Subcutaneous adipose tissue (tissue), 4 donors: ENCODE data around the gene USP25. TPM values are rescaled to one million over a fixed set of nuclear protein-coding genes. Genes with fewer than 3 reads are reported as not detected.

Experiments
- CTCF ChIP-seq: fragments of 450-650 bp; IDR thresholded peaks from one replicate; pipeline ENCODE4 v1.5.1; 2016; ENCODE audit warnings: low read depth, mild to moderate bottlenecking, control low read depth, antibody characterized with exemption, moderate library complexity
- total RNA-seq, 4 donors: library from RNA; depleted of rRNA; stranded (reverse); fragments of >200 nt; gene quantifications; one replicate each; pipeline ENCODE4 v1.1.0, GENCODE V29; 2016

USP25 gene
- total RNA-seq, 4 donors from 2014 or later: 61.9 to 93.9 (median 72.8) TPM

- TF ChIP-seq CTCF: no peak
Observed at GRCh38 chr21:15794277-15794912, 64.6 kb downstream of the USP25 start.

- no peak for TF ChIP-seq CTCF
Observed at GRCh38 chr21:15795533-15795932, 65.8 kb downstream of the USP25 start.

- TF ChIP-seq CTCF: no peak
Observed at GRCh38 chr21:15797577-15798363, 68.0 kb downstream of the USP25 start.

GRCh38 chr21:15801352-15801863 lies 71.6 kb downstream of the USP25 start:
- no peak for TF ChIP-seq CTCF

GRCh38 chr21:15804247-15805005 lies 74.6 kb downstream of the USP25 start:
- no peak for TF ChIP-seq CTCF

GRCh38 chr21:15809065-15809464 lies 79.3 kb downstream of the USP25 start:
- TF ChIP-seq CTCF: no peak

- TF ChIP-seq CTCF: no peak
Observed at GRCh38 chr21:15809818-15810217, 80.0 kb downstream of the USP25 start.
